ENCODE data around the gene LRMDA. TPM values are rescaled to one million over a fixed set of nuclear protein-coding genes. Genes with fewer than 3 reads are reported as not detected.

Gene LRMDA
- total and polyA plus RNA-seq, 2 of the 13 experiments (the other 11 are each of a cell fraction or from before 2014, with no cell fraction given), result 13.4 to 22.0 TPM

DNA sequence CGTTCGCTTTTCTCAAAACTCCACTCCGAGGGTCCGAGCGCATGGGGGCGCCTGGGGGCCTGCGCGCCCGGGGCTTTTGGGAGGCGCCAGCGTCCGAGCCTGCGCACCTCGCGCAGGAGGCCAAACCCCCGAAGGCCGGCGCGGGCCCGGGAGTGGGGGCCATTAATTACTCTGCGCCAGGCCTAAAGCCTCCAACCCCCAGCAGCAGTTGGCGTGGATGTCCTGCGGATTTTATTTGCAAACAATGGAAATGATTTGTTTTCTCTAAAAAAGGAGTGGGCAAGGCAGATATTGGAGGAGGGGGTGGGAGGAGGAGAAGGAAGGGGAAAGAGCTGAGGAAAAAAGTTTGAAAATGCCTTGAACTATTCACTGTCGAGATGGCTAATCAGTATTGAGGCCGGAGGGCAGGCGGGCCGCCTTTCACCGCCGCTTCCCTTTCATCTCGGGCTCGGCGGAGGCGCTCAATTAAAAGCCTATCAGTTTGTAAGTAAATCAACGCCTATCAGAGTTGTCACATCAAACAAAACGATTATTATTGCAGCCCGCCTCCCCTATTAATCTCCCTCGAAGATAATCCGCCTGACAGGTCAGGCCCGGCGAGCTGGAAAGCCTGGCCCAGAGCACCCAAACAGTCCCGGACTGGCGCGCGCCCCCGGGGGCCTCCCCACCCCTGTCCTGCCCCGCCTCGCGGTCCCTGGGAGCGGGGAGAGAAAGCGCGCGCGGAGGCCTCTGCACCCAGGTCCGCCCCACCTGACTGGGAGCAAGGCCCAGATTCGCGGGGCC lies 26.4 kb upstream of the LRMDA start (continued):
- TF ChIP-seq, protein P1, sequence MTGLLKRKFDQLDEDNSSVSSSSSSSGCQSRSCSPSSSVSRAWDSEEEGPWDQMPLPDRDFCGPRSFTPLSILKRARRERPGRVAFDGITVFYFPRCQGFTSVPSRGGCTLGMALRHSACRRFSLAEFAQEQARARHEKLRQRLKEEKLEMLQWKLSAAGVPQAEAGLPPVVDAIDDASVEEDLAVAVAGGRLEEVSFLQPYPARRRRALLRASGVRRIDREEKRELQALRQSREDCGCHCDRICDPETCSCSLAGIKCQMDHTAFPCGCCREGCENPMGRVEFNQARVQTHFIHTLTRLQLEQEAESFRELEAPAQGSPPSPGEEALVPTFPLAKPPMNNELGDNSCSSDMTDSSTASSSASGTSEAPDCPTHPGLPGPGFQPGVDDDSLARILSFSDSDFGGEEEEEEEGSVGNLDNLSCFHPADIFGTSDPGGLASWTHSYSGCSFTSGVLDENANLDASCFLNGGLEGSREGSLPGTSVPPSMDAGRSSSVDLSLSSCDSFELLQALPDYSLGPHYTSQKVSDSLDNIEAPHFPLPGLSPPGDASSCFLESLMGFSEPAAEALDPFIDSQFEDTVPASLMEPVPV (CRISPR knock-in tag; IDR thresholded peaks at IDR 0.05), result peak; percentile 82; the same call in 1 of the 2 replicates
- TF ChIP-seq ZFP37 (CRISPR knock-in tag; IDR thresholded peaks at IDR 0.05; ENCODE audit: borderline replicate concordance) (0 out of 2 replicates have a peak, but pooled peaks have one; percentile 65), PAF1 (CRISPR knock-in tag; IDR thresholded peaks at IDR 0.05) (no peak), CBX5 (CRISPR knock-in tag; IDR thresholded peaks at IDR 0.05; ENCODE audit: borderline replicate concordance) (peak; percentile 73; the same call in 1 of the 2 replicates), EEA1 (CRISPR knock-in tag; IDR thresholded peaks at IDR 0.05; ENCODE audit: borderline replicate concordance) (no peak), MLLT10 (CRISPR knock-in tag; IDR thresholded peaks at IDR 0.05) (0 out of 2 replicates have a peak, but pooled peaks have one; percentile 41), TP53 (CRISPR knock-in tag; conservative IDR thresholded peaks at IDR 0.05) (0 out of 2 replicates have a peak, but pooled peaks have one; percentile 41), RFX3 (CRISPR knock-in tag; IDR thresholded peaks at IDR 0.05) (no peak), MBD4 (IDR thresholded peaks at IDR 0.05; ENCODE audit: borderline replicate concordance, low read length) (no peak), ZNF761 (CRISPR knock-in tag; conservative IDR thresholded peaks at IDR 0.05) (peak; percentile 31; the same call in 1 of the 2 replicates), MAZ (IDR thresholded peaks at IDR 0.05; ENCODE audit: borderline replicate concordance, low read depth, low read length) (peak; percentile 82), MAZ (CRISPR knock-in tag; IDR thresholded peaks at IDR 0.05; ENCODE audit: low read depth) (no peak; the same call in 1 of the 2 replicates), ZFX (CRISPR knock-in tag; IDR thresholded peaks at IDR 0.05; ENCODE audit: low read depth) (peak; percentile 86), HDAC1 (CRISPR knock-in tag; IDR thresholded peaks at IDR 0.05) (peak; percentile 72), ESRRA (CRISPR knock-in tag; IDR thresholded peaks at IDR 0.05; ENCODE audit: low read depth) (no peak), SIN3B (IDR thresholded peaks at IDR 0.05; ENCODE audit: low read length) (no peak), WIZ (CRISPR knock-in tag; IDR thresholded peaks at IDR 0.05) (no peak), ZSCAN25 (CRISPR knock-in tag; IDR thresholded peaks at IDR 0.05) (peak; percentile 79), ZNF792 (CRISPR knock-in tag; IDR thresholded peaks at IDR 0.05) (peak; percentile 49; the same call in 1 of the 2 replicates), SP5 (CRISPR knock-in tag; IDR thresholded peaks at IDR 0.05; ENCODE audit: borderline replicate concordance, low read depth) (peak; percentile 95), ZMYM4 (CRISPR knock-in tag; IDR thresholded peaks at IDR 0.05) (peak; percentile 77), HNRNPUL1 (IDR thresholded peaks at IDR 0.05; ENCODE audit: low read depth, low read length) (no peak), ETV5 (CRISPR knock-in tag; IDR thresholded peaks at IDR 0.05; ENCODE audit: borderline replicate concordance) (peak; percentile 39), ZNF10 (CRISPR knock-in tag; IDR thresholded peaks at IDR 0.05; ENCODE audit: borderline replicate concordance, low read depth) (no peak)
- TF ChIP-seq, protein P2, sequence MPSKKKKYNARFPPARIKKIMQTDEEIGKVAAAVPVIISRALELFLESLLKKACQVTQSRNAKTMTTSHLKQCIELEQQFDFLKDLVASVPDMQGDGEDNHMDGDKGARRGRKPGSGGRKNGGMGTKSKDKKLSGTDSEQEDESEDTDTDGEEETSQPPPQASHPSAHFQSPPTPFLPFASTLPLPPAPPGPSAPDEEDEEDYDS (CRISPR knock-in tag; IDR thresholded peaks at IDR 0.05), result no peak
- TF ChIP-seq, protein P3, sequence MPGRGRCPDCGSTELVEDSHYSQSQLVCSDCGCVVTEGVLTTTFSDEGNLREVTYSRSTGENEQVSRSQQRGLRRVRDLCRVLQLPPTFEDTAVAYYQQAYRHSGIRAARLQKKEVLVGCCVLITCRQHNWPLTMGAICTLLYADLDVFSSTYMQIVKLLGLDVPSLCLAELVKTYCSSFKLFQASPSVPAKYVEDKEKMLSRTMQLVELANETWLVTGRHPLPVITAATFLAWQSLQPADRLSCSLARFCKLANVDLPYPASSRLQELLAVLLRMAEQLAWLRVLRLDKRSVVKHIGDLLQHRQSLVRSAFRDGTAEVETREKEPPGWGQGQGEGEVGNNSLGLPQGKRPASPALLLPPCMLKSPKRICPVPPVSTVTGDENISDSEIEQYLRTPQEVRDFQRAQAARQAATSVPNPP (CRISPR knock-in tag; IDR thresholded peaks at IDR 0.05), result 0 out of 2 replicates have a peak, but pooled peaks have one; percentile 21
- TF ChIP-seq, protein P4, sequence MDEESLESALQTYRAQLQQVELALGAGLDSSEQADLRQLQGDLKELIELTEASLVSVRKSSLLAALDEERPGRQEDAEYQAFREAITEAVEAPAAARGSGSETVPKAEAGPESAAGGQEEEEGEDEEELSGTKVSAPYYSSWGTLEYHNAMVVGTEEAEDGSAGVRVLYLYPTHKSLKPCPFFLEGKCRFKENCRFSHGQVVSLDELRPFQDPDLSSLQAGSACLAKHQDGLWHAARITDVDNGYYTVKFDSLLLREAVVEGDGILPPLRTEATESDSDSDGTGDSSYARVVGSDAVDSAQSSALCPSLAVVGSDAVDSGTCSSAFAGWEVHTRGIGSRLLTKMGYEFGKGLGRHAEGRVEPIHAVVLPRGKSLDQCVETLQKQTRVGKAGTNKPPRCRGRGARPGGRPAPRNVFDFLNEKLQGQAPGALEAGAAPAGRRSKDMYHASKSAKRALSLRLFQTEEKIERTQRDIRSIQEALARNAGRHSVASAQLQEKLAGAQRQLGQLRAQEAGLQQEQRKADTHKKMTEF (CRISPR knock-in tag; IDR thresholded peaks at IDR 0.05), result peak; percentile 62; the same call in 1 of the 2 replicates

Measured in HepG2 (cell line).